Activated naive CD4-positive, alpha-beta T cell treated with anti-CD3 and anti-CD28 coated beads for 36 hours (primary cell): Measurements from ENCODE around the gene LUZP2. TPM values are rescaled to one million over a fixed set of nuclear protein-coding genes. Genes with fewer than 3 reads are reported as not detected.

ENCODE experiments used
- CTCF ChIA-PET: fragments of 350-600 bp; sonication (Branson Sonifier 250); formaldehyde crosslinking; loops from one replicate; lab custom pipeline; 2021; ENCODE audit warnings: antibody characterized with exemption; lab: Charles Lee
- DNase-seq: peaks from one replicate; pipeline ENCODE4 v3.0.0-alpha.2; 2020
- H3K27ac Mint-ChIP-seq: one replicate; pipeline ENCODE4 v1.8.0; 2021; ENCODE audit warnings: mild to moderate bottlenecking, mixed read lengths
- H3K27me3 Mint-ChIP-seq: one replicate; pipeline ENCODE4 v1.8.0; 2021; ENCODE audit warnings: low read depth, mixed read lengths
- H3K36me3 Mint-ChIP-seq: one replicate; pipeline ENCODE4 v1.8.0; 2021; ENCODE audit warnings: low read depth, mixed read lengths
- H3K4me1 Mint-ChIP-seq: one replicate; pipeline ENCODE4 v1.8.0; 2021; ENCODE audit warnings: low read depth, mixed read lengths
- H3K4me3 Mint-ChIP-seq: one replicate; pipeline ENCODE4 v1.8.0; 2021; ENCODE audit warnings: mild to moderate bottlenecking, moderate library complexity, mixed read lengths
- H3K9me3 Mint-ChIP-seq: one replicate; pipeline ENCODE4 v1.8.0; 2021; ENCODE audit warnings: mixed read lengths
- intact Hi-C: fragments of 100-400 bp; cut with micrococcal nuclease; formaldehyde crosslinking; loops from one replicate; pipeline ENCODE4 v1.15.1; 2023
- total RNA-seq, 2 experiments: library from RNA; stranded (reverse); gene quantifications; one replicate each; pipeline ENCODE4 v1.2.3, GENCODE V29; 2021

The LUZP2 gene
- total RNA-seq, 2 experiments from 2014 or later, result not detected

DNA sequence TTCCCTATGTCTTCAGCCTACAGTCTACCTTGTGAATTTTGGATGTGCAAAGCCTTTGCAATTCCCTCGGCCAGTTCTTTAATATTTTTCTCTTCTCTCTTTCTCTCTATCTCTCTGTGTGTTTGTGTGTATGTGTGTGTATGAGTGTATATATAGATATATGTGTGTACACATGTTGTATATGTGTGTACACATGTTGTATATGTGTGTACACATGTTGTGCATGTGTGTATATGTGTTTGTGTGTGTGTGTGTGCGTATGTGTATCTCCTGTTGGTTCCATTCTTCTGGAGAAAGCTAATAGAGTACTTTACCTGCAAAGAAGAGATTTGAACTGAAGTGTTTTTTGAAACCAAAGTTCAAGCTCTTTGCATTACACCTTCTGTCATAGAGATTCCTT lies 155.0 kb downstream of the LUZP2 start:
- intact Hi-C loops, result no loop called here
- DNase-seq, result no peak
- Mint-ChIP-seq H3K27ac (no peak overlapping the region), H3K4me3 (no peak overlapping the region), H3K27me3 (no peaks in the 10 kb centered on the region), H3K36me3 (no peaks in the 10 kb centered on the region), H3K9me3 (peaks cover 2% of the 10 kb centered on the region), H3K4me1 (no peaks in the 10 kb centered on the region)
- CTCF ChIA-PET, result no interaction called here

DNA sequence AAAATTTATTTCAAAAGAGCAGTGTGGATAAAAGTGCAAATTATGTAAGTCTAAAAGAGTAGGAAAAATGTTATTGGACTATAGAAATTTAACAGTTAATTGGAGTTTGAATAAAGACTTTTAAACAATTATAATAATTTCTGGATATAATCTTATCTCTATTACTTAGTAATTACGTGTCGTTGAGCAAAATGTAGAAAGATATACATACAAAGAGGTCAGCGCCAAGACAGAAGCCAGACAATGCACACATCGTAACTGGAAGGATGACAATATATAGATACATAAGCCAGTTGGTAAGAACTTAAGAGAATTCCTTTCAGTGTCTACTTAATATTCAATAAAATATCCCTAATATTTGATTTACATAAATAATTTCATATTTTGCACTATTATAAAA lies 157.0 kb downstream of the LUZP2 start:
- H3K36me3 Mint-ChIP-seq, result no peaks in the 10 kb centered on the region
- peaks cover 2% of the 10 kb centered on the region for H3K9me3 Mint-ChIP-seq
- DNase-seq, result no peak
- no peaks in the 10 kb centered on the region for H3K27me3 Mint-ChIP-seq
- CTCF ChIA-PET, result no interaction called here
- no peak overlapping the region for H3K4me3 Mint-ChIP-seq
- intact Hi-C loops, result no loop called here
- H3K27ac Mint-ChIP-seq, result no peak overlapping the region
- H3K4me1 Mint-ChIP-seq, result no peaks in the 10 kb centered on the region

DNA sequence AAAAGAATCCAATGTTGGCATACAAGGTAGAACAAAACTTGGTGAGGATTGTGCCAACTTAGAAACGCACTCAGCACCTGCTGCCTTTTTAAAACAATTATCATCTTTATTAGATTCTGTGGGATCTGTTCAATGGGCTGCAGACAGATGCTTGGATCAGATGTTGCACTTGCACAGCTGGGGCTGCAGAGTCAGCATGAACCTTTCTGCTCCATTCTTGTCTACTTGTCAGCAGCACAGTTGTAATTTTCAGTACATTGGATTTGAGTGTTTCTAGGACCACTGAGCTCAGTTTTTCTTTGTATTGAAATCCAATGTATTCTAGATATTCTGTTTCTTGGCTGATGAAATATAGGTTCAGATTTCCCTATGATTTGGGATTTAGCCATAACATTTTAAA lies 164.5 kb downstream of the LUZP2 start:
- no peaks in the 10 kb centered on the region for H3K4me1 Mint-ChIP-seq
- CTCF ChIA-PET, result no interaction called here
- no peak overlapping the region for H3K27ac Mint-ChIP-seq
- H3K9me3 Mint-ChIP-seq, result peaks cover 10% of the 10 kb centered on the region
- no peaks in the 10 kb centered on the region for H3K36me3 Mint-ChIP-seq
- no peaks in the 10 kb centered on the region for H3K27me3 Mint-ChIP-seq
- no peak overlapping the region for H3K4me3 Mint-ChIP-seq
- DNase-seq, result no peak
- intact Hi-C loops, result no loop called here

DNA sequence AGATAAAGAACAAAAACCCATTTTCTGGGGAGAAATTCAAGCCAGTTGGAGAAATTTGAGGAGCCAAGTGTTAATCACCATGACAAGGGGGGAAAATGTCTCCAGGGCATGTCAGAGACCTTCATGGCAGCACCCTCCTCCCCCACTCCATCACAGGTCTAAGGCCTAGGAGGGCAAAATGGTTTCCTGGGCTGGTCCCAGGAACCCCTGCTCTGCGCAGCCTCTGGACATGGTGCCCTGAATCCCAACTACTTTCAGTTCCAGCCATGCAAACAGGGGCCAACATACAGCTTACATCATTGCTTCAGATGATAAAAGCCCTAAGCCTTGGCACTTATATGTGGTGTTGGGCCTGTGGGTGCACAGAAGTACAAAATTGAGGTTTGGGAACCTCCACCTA lies 167.5 kb downstream of the LUZP2 start:
- intact Hi-C loops, result no loop called here
- CTCF ChIA-PET, result no interaction called here
- Mint-ChIP-seq H3K36me3 (no peaks in the 10 kb centered on the region), H3K27ac (no peak overlapping the region), H3K4me3 (no peak overlapping the region), H3K4me1 (no peaks in the 10 kb centered on the region), H3K9me3 (peaks cover 12% of the 10 kb centered on the region), H3K27me3 (no peaks in the 10 kb centered on the region)
- DNase-seq, result no peak

DNA sequence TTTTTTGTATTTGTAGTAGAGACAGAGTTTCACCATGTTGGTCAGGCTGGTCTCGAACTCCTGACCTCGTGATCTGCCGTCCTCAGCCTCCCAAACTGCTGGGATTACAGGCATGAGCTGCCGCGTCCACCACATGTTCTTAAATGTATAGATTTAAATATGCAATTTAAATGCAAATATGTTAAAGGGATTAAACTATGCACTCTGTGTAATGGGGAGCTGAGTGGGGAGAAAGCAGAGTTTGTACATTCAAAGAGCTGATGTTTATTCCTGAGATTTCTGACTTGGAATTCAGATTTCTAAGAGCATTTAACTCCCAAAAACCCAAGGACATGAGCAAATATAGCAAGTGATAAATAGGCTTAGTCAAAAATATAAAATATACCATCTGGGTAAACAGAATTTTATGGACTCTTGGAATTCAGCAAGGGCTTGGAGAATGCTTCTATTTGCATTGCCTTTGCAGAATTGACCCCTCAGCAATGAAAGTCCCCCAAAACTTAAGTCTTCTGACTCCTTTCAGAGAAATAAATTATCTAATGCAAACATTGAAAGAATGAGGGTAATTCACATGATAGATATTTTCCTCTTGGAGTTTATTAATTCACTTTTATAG lies 170.6 kb downstream of the LUZP2 start:
- Mint-ChIP-seq H3K4me3 (no peak overlapping the region), H3K4me1 (no peaks in the 10 kb centered on the region), H3K9me3 (peaks cover 10% of the 10 kb centered on the region), H3K36me3 (no peaks in the 10 kb centered on the region), H3K27ac (no peak overlapping the region), H3K27me3 (no peaks in the 10 kb centered on the region)
- CTCF ChIA-PET, result interaction anchor here (0.6 kb wide), 1 partner anchor 1067 kb away, joined by 3 read pairs; no protein-coding TSS in a partner anchor
- intact Hi-C loops, result no loop called here
- no peak for DNase-seq

DNA sequence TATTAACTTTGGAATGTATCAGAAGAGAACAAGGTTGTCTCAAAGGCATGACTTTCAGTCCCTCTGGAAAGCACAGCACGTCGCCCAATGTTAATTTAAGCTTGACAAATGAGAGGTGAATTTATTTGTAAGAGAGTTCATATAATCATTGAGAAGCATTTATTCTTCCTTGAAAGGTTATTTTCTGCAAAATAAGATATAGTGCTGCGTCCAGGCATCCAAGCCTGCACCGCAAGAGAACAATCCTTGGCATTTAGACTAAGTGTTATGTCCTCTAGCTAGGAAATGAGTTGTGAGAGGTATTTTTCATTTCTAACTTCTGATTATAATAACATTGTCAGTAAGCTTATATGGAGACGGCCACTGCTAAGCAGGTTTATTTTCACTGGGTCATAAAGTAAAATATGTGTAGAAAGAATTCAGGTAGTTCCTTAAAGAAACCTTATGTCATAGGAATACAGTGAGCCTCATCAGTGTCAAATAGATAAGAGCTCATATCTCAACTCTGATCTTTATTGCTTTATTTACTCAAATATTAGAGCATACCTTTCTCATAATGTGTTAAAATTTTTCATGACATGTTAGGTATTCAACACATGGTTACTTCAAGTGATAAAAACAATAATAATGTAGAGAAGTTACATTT lies 182.0 kb downstream of the LUZP2 start:
- CTCF ChIA-PET, result no interaction called here
- Mint-ChIP-seq H3K4me3 (no peak overlapping the region), H3K27me3 (no peaks in the 10 kb centered on the region), H3K27ac (no peak overlapping the region), H3K4me1 (no peaks in the 10 kb centered on the region), H3K9me3 (peaks cover 2% of the 10 kb centered on the region), H3K36me3 (no peaks in the 10 kb centered on the region)
- intact Hi-C loops, result no loop called here
- DNase-seq, result no peak

DNA sequence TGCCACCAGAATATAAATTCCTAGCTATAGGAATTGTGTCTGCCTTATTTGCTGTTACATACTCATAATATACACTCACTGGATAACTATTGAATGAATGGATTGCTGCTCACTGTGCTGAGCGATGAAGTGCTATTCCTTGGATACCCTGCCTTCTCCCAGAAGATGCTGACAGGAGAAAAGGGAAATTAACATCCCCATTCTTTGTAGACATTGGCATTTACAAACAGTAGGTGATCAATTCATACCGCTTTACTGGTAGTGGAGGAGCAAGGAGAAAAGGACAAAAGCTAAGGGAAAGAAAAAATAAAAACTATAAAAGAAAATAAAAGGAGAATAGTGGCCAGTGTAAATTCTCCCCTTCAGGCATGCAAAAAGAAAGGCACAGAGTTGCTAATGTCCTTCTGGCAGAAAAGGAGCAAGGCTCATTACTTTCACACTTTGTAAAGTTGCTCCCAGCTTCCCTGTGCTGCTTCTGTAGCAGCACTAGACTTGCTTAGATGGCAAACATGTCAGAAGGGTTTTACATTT lies 183.0 kb downstream of the LUZP2 start:
- DNase-seq, result no peak
- Mint-ChIP-seq H3K4me1 (no peaks in the 10 kb centered on the region), H3K4me3 (no peak overlapping the region), H3K36me3 (no peaks in the 10 kb centered on the region), H3K9me3 (peaks cover 2% of the 10 kb centered on the region), H3K27me3 (no peaks in the 10 kb centered on the region), H3K27ac (no peak overlapping the region)
- CTCF ChIA-PET, result no interaction called here
- intact Hi-C loops, result no loop called here

DNA sequence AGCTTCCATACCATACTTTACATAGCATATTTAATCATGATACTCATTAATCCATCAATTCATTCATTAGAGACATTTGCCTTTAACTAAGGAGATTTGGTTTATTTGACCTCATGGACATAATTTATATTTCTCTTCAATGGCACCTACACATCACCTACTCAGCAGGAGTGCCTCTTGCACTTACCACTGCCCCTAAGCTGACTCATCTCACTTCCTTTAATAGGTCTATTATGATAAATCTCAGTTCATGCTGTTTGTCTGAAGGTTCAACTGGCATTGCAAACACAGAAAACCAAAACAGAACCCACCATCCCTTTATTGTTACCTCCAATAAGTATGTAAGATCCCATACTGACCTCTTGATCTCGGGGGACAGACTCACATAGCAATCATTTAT lies 186.7 kb downstream of the LUZP2 start:
- no peak overlapping the region for H3K4me3 Mint-ChIP-seq
- no peaks in the 10 kb centered on the region for H3K36me3 Mint-ChIP-seq
- no peaks in the 10 kb centered on the region for H3K27me3 Mint-ChIP-seq
- H3K4me1 Mint-ChIP-seq, result no peaks in the 10 kb centered on the region
- no peak for DNase-seq
- no peak overlapping the region for H3K27ac Mint-ChIP-seq
- intact Hi-C loops, result no loop called here
- CTCF ChIA-PET, result no interaction called here
- peaks cover 5% of the 10 kb centered on the region for H3K9me3 Mint-ChIP-seq

DNA sequence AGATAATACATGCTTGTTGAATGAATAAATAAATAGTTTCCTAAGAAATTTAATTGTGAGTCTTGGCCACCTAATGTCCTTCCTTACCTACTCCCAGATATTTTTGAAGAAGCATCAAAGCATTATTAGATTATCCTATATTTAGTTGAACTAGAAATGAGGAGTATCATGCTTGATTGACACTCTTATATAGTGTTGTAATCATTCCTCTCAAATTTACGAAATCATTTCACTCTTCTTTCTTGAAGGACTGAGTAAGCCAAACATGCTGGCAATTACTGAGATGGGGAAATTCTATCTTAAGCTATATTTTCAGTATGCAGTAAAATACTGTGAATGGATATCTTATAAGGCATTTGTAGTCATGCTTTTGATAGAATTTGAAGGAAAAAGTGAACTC lies 189.0 kb downstream of the LUZP2 start:
- H3K27me3 Mint-ChIP-seq, result no peaks in the 10 kb centered on the region
- H3K4me1 Mint-ChIP-seq, result no peaks in the 10 kb centered on the region
- no peak overlapping the region for H3K4me3 Mint-ChIP-seq
- intact Hi-C loops, result no loop called here
- peaks cover 5% of the 10 kb centered on the region for H3K9me3 Mint-ChIP-seq
- DNase-seq, result no peak
- H3K27ac Mint-ChIP-seq, result no peak overlapping the region
- no peaks in the 10 kb centered on the region for H3K36me3 Mint-ChIP-seq
- CTCF ChIA-PET, result no interaction called here

DNA sequence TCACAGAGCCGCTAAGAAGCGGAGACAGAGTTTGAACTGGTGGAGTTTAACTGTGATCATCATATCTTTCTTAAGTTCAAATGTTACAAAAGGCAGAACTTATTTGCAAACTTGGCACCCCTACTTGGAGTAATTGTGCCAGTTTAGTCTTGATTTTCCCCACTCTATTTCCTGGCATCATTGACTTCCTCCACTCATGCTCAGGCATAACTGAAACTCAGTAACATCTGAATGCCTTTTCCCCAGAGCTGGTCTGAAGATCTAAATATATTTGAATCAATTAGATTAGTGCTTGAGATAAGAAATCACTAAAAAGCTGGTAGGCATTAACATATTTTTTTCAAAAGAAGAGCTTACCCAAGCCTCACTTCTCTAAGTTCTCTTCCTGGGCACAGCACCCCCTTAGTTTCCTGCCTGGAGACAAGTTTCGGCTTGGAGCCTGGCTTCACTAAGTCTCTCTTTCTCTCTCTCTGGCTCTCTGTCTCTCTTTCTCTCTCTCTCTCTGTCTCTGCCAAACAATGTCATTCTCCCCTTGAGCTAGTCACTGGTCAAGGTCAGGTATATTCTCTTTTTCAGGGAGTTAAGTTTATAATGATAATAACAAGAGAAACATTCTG lies 190.8 kb downstream of the LUZP2 start:
- no peak for DNase-seq
- H3K36me3 Mint-ChIP-seq, result no peaks in the 10 kb centered on the region
- no peak overlapping the region for H3K4me3 Mint-ChIP-seq
- CTCF ChIA-PET, result no interaction called here
- H3K9me3 Mint-ChIP-seq, result peaks cover 5% of the 10 kb centered on the region
- no peak overlapping the region for H3K27ac Mint-ChIP-seq
- no peaks in the 10 kb centered on the region for H3K4me1 Mint-ChIP-seq
- H3K27me3 Mint-ChIP-seq, result no peaks in the 10 kb centered on the region
- intact Hi-C loops, result no loop called here

DNA sequence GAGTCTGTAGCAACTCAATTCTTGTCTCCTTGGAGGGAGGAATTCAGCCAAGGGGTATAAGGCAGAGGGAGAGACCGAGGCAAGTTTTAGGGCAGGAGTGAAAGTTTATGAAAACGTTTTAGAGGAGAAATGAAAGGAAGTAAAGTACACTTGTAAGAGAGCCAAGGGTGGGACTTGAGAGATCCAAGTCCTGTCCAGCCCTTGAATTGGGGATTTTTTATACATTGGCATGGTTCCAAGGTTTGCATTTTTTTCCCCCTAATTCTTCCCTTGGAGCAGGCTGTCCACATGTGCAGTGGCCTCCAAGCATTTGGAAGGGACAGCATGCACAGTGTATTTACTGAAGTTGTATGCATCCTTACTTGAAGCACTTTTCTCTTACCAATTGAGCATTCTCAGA lies 192.1 kb downstream of the LUZP2 start:
- H3K4me1 Mint-ChIP-seq, result no peaks in the 10 kb centered on the region
- DNase-seq, result no peak
- no peaks in the 10 kb centered on the region for H3K27me3 Mint-ChIP-seq
- H3K4me3 Mint-ChIP-seq, result no peak overlapping the region
- H3K27ac Mint-ChIP-seq, result no peak overlapping the region
- intact Hi-C loops, result no loop called here
- CTCF ChIA-PET, result no interaction called here
- H3K9me3 Mint-ChIP-seq, result peaks cover 4% of the 10 kb centered on the region
- H3K36me3 Mint-ChIP-seq, result no peaks in the 10 kb centered on the region

DNA sequence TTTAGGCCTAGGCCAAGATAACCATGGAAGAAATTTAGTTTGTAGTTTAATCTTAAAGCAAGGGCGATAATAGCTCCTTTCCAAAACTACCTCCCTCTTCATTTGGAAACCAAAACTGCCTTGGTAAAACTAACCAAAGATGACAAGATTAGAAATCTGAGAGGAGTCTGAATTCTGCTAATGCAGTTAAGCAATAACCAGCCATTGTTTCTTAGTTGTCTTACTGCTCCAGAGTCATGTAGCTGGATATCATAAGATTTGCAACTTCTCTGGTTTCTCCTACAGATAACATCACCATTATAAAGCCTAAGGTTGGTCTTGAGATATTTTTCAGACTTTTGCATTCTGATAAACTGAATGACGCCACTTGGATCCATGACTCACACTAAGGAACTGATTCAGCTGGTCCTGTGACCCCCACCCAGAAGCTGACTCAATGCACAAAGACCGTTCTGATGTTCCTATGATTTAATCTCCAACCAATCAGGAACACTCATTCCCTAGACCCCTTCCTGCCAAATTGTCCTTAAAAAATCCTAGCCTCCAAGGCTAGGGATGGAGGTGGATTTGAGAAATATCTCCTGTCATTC lies 200.8 kb downstream of the LUZP2 start:
- Mint-ChIP-seq H3K27ac (no peak overlapping the region), H3K4me1 (no peaks in the 10 kb centered on the region), H3K4me3 (no peak overlapping the region), H3K9me3 (peaks cover 12% of the 10 kb centered on the region), H3K27me3 (no peaks in the 10 kb centered on the region), H3K36me3 (no peaks in the 10 kb centered on the region)
- DNase-seq, result no peak
- CTCF ChIA-PET, result no interaction called here
- intact Hi-C loops, result no loop called here
